K562 (cell line): Measurements from ENCODE around the gene RNU6-1. TPM values are rescaled to one million over a fixed set of nuclear protein-coding genes. Genes with fewer than 3 reads are reported as not detected.

Experiments
- DACH1 ChIP-seq: fragments of 450-650 bp; IDR thresholded peaks from 2 replicates; pipeline ENCODE4 v1.6.1; 2018; ENCODE audit not compliant: partially characterized antibody
- DPF2 ChIP-seq: fragments of 450-650 bp; IDR thresholded peaks from 2 replicates; pipeline ENCODE4 v1.6.1; 2016
- HMG20B ChIP-seq: fragments of 250-450 bp; sonication (Bioruptor Pico); IDR thresholded peaks from 2 replicates; pipeline ENCODE4 v1.5.0; 2021; ENCODE audit warnings: mild to moderate bottlenecking
- MAFF ChIP-seq: IDR thresholded peaks from 2 replicates; pipeline ENCODE4 v1.6.1; 2012; ENCODE audit warnings: low read length, improper control_type of control experiment
- MECOM ChIP-seq: fragments of 250-450 bp; sonication (Bioruptor Pico); IDR thresholded peaks from 2 replicates; pipeline ENCODE4 v1.8.0; 2022; ENCODE audit warnings: inconsistent platforms
- MIER1 ChIP-seq: fragments of 450-650 bp; IDR thresholded peaks from 2 replicates; pipeline ENCODE4 v1.6.1; 2016; ENCODE audit warnings: antibody characterized with exemption, mild to moderate bottlenecking, low read depth
- NFYB ChIP-seq: IDR thresholded peaks from 2 replicates; pipeline ENCODE4 v1.6.1; 2011; ENCODE audit warnings: mild to moderate bottlenecking, moderate library complexity; ENCODE audit not compliant: insufficient read length; ENCODE audit errors: extremely low read depth
- NONO ChIP-seq, 2 experiments: fragments of 200-400 bp in 1 of 2; fragments of 450-650 bp in 1 of 2; formaldehyde crosslinking in 1 of 2; IDR thresholded peaks; 2 replicates each; pipeline ENCODE4 v1.6.1; 2017; ENCODE audit warnings: low read depth in 2 of 2, mild to moderate bottlenecking in 2 of 2, moderate library complexity in 2 of 2, low read length in 1 of 2
- YY1 ChIP-seq, 3 experiments: IDR thresholded peaks; 2 replicates each; pipeline ENCODE4 v1.6.1; 2011; ENCODE audit warnings: low read length in 2 of 3, mild to moderate bottlenecking in 2 of 3, moderate library complexity in 2 of 3, borderline replicate concordance in 1 of 3, control low read depth in 1 of 3, low read depth in 1 of 3; ENCODE audit not compliant: insufficient read depth in 3 of 3, insufficient replicate concordance in 2 of 3, control insufficient read depth in 1 of 3, insufficient read length in 1 of 3; ENCODE audit errors: extremely low read depth in 1 of 3
- ZBTB12 ChIP-seq: fragments of 250-450 bp; sonication (Bioruptor Pico); IDR thresholded peaks from 2 replicates; pipeline ENCODE4 v1.4.0; 2020
- ZBTB40 ChIP-seq, 2 experiments: fragments of 450-650 bp in 1 of 2; sonication (generic) in 1 of 2; formaldehyde crosslinking in 1 of 2; IDR thresholded peaks; 2 replicates each; pipeline versions ENCODE4 v1.7.1 to v1.9.0; 2016 to 2022; ENCODE audit warnings: inconsistent platforms in 1 of 2, mild to moderate bottlenecking in 1 of 2, missing genetic modification reagents in 1 of 2
- ZNF609 ChIP-seq: sonication (generic); formaldehyde crosslinking; IDR thresholded peaks from 2 replicates; pipeline ENCODE4 v1.8.1; 2023; ENCODE audit warnings: missing genetic modification reagents, mild to moderate bottlenecking, borderline replicate concordance
- polyA plus RNA-seq, 8 experiments: library from polyadenylated mRNA; depleted of rRNA in 4 of 8; stranded (reverse) in 5 of 8; unstranded in 3 of 8; fragments of >200 nt; fragmentation: Nextera tagmentation in 2 of 8; fragmentation: Illumina TruSeq in 1 of 8; extraction: Ambion mirVana in 2 of 8; extraction: Trizol in 1 of 8; gene quantifications; 2 replicates each; pipeline versions ENCODE4 v1.2.1 to v1.2.3, GENCODE V29; 2011 to 2014; ENCODE audit warnings: inconsistent platforms in 1 of 8, missing spikeins in 1 of 8
- total RNA-seq, 7 experiments: library from RNA; depleted of rRNA in 6 of 7; stranded (reverse); fragments of >200 nt in 6 of 7; fragmentation: Illumina TruSeq in 2 of 7; extraction: Trizol in 2 of 7; gene quantifications; 2 replicates each; pipeline versions ENCODE4 v1.2.1 to v1.2.3, GENCODE V29; 2011 to 2021; ENCODE audit warnings: low replicate concordance in 1 of 7

The RNU6-1 gene
- total and polyA plus RNA-seq, 9 of the 15 experiments (the other 6 are each of a cell fraction or from before 2014, with no cell fraction given): not detected

- no peak for TF ChIP-seq ZNF609 (CRISPR knock-in tag)
- TF ChIP-seq MIER1: no peak
- peak in 1 of 2 experiments; percentile 58; a peak in 1 of 4 replicates for TF ChIP-seq NONO (IDR thresholded peaks at IDR 0.05; ENCODE audit: low read depth in 2 of 2, low read length in 1 of 2)
- peak in 2 of 3 experiments; percentile 9 to 35 for TF ChIP-seq YY1 (IDR thresholded peaks at IDR 0.05; ENCODE audit: borderline replicate concordance in 1 of 3, control insufficient read depth in 1 of 3, extremely low read depth in 1 of 3, insufficient read depth in 3 of 3, insufficient read length in 1 of 3, insufficient replicate concordance in 2 of 3, low read depth in 1 of 3, low read length in 2 of 3)
- no peak for TF ChIP-seq ZBTB12 (CRISPR knock-in tag)
- no peak for TF ChIP-seq DACH1
- TF ChIP-seq MAFF: no peak
- no peak for TF ChIP-seq ZBTB40 (IDR thresholded peaks at IDR 0.05)
- no peak for TF ChIP-seq ZBTB40 (CRISPR knock-in tag; IDR thresholded peaks at IDR 0.05)
- no peak for TF ChIP-seq HMG20B (CRISPR knock-in tag)
- no peak for TF ChIP-seq NFYB
- TF ChIP-seq DPF2: no peak
- no peak for TF ChIP-seq MECOM (CRISPR knock-in tag)
Measured at GRCh38 chr15:67863442-67863987, 23.7 kb upstream of the RNU6-1 start (continued).
